ENCODE data around the gene NFIC.

Gene NFIC

GRCh38 chr19:3343619-3344502 lies 22.5 kb upstream of the NFIC start:
- no peaks in the 10 kb centered on the region for H3K9me2 ChIP-seq (replicated peaks; ENCODE audit: low read depth, low read length)
- no peaks in the 10 kb centered on the region for H3K79me2 ChIP-seq (ENCODE audit: insufficient read depth, low read length)
- no peak overlapping the region for H3K9ac ChIP-seq (ENCODE audit: low read depth, low read length, poor library complexity, severe bottlenecking)
- no peaks in the 10 kb centered on the region for H4K20me1 ChIP-seq (ENCODE audit: insufficient read depth, low read length, poor library complexity, severe bottlenecking)
- TF ChIP-seq CTCF (conservative IDR thresholded peaks at IDR 0.05; ENCODE audit: low read length) = 0 out of 2 replicates have a peak, but pooled peaks have one; percentile 11
- TF ChIP-seq EZH2phosphoT487 (IDR thresholded peaks at IDR 0.05; ENCODE audit: borderline replicate concordance) = no peak
- 0 out of 2 replicates have a peak overlapping the region, but pooled peaks have one; percentile 1 for H2AFZ ChIP-seq (ENCODE audit: low read length)
- H3K36me3 ChIP-seq (ENCODE audit: insufficient read depth, low read length) = no peaks in the 10 kb centered on the region
- H3K4me3 ChIP-seq (ENCODE audit: low read length, poor library complexity, severe bottlenecking) = peak overlapping the region; percentile 69
- peaks cover 13% of the 10 kb centered on the region for H3K4me1 ChIP-seq (ENCODE audit: insufficient read depth, low read length, poor library complexity, severe bottlenecking)
- no peaks in the 10 kb centered on the region for H3K27me3 ChIP-seq (ENCODE audit: insufficient read depth, low read length, poor library complexity, severe bottlenecking)
- H3K9me3 ChIP-seq (ENCODE audit: insufficient read depth, low read depth, low read length) = no peaks in the 10 kb centered on the region
- peak overlapping the region; percentile 45 for H3K4me2 ChIP-seq (ENCODE audit: low read depth, low read length, poor library complexity, severe bottlenecking)
- H3F3A ChIP-seq (ENCODE audit: low read depth) = no peaks in the 10 kb centered on the region

DNA sequence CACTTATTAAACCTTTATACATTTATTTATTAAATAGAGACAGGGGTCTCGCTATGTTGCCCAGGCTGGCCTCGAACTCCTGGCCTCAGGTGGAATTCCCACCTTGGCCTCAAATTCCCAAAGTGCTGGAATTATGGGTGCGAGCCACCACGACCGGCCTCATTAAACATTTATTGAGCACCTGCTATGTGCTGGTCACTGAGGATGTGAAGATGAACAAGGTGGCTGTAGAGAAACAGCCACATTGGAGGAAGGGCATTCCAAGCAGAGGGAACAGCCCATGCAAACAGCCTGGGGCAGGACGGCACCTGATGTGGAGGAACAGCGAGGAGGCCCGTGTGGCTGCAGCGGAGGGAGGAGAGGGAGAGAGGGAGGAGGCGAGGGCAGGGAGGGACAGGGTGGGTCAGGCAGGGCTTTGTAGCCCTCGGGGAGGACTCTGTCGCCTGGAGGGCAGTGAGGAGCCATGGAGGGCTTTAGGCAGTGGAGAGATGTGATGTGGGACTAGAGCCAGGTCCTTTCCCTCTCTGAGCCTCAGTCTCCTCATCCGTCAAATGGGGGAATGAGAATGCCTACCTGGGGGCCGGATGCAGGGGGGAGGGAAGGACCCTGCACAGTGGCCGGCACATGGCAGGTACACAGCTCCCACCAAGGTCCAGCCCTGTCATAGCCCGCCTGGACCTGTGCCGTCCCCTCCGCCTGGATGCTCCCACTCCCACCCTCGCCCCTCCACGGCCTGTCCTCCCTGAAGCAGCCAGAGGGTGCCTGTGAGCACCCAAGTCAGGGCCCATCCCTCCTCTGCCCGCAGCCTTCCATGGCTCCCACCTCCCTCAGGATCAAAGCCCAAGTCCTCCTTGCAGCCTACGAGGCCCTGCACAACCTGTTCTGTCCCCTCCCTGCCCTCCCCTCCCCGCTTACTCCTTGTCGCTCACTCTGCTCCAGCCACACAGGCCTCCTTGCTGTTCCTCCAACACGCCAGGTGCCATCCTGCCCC lies 21.5 kb upstream of the NFIC start:
- H3K4me1 ChIP-seq (ENCODE audit: insufficient read depth, low read length, poor library complexity, severe bottlenecking) = peaks cover 6% of the 10 kb centered on the region
- no peak overlapping the region for H3K4me3 ChIP-seq (ENCODE audit: low read length, poor library complexity, severe bottlenecking)
- H3K9ac ChIP-seq (ENCODE audit: low read depth, low read length, poor library complexity, severe bottlenecking) = no peak overlapping the region
- TF ChIP-seq EZH2phosphoT487 (IDR thresholded peaks at IDR 0.05; ENCODE audit: borderline replicate concordance) (no peak), CTCF (conservative IDR thresholded peaks at IDR 0.05; ENCODE audit: low read length) (no peak)
- H3K27me3 ChIP-seq (ENCODE audit: insufficient read depth, low read length, poor library complexity, severe bottlenecking) = no peaks in the 10 kb centered on the region
- H2AFZ ChIP-seq (ENCODE audit: low read length) = no peak overlapping the region
- H3K79me2 ChIP-seq (ENCODE audit: insufficient read depth, low read length) = no peaks in the 10 kb centered on the region
- no peaks in the 10 kb centered on the region for H4K20me1 ChIP-seq (ENCODE audit: insufficient read depth, low read length, poor library complexity, severe bottlenecking)
- H3K4me2 ChIP-seq (ENCODE audit: low read depth, low read length, poor library complexity, severe bottlenecking) = peak overlapping the region; percentile 45
- H3F3A ChIP-seq (ENCODE audit: low read depth) = no peaks in the 10 kb centered on the region
- H3K9me2 ChIP-seq (replicated peaks; ENCODE audit: low read depth, low read length) = no peaks in the 10 kb centered on the region
- H3K9me3 ChIP-seq (ENCODE audit: insufficient read depth, low read depth, low read length) = no peaks in the 10 kb centered on the region
- H3K36me3 ChIP-seq (ENCODE audit: insufficient read depth, low read length) = no peaks in the 10 kb centered on the region

DNA sequence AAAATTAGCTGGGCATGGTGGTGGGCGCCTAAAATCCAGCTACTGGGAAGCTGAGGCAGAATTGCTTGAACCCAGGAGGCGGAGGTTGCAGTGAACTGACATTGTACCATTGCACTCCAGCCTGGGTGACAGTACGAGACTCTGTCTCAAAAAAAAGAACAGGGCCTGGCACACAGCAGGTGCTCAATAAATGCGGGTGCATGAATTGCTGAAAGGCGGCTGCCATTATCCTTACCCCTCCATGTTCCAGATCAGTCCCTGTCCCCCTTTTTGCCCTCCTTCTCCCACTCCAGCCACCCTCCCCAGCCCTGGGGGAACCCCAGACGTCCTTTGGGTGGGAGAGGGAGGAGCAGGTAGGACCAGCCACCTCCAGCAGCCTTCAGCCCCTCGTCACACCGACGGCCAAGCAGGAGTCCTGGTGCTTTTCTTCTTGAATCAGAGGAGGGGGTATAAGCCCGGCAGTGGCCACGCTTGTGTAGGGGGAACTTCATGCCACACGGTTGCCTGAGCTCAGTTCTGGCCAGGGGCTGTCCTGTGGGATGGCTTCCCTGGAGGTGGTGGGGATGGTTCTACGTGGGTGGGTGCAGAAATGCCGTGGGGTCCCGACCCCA lies 20.4 kb upstream of the NFIC start:
- Histone ChIP-seq H3K4me2 (ENCODE audit: low read depth, low read length, poor library complexity, severe bottlenecking) (no peak overlapping the region), H3K9ac (ENCODE audit: low read depth, low read length, poor library complexity, severe bottlenecking) (no peak overlapping the region), H2AFZ (ENCODE audit: low read length) (no peak overlapping the region), H3K4me1 (ENCODE audit: insufficient read depth, low read length, poor library complexity, severe bottlenecking) (peaks cover 5% of the 10 kb centered on the region), H4K20me1 (ENCODE audit: insufficient read depth, low read length, poor library complexity, severe bottlenecking) (no peaks in the 10 kb centered on the region), H3K9me2 (replicated peaks; ENCODE audit: low read depth, low read length) (no peaks in the 10 kb centered on the region), H3K36me3 (ENCODE audit: insufficient read depth, low read length) (no peaks in the 10 kb centered on the region), H3K4me3 (ENCODE audit: low read length, poor library complexity, severe bottlenecking) (no peak overlapping the region), H3K27me3 (ENCODE audit: insufficient read depth, low read length, poor library complexity, severe bottlenecking) (no peaks in the 10 kb centered on the region), H3F3A (ENCODE audit: low read depth) (no peaks in the 10 kb centered on the region), H3K79me2 (ENCODE audit: insufficient read depth, low read length) (no peaks in the 10 kb centered on the region), H3K9me3 (ENCODE audit: insufficient read depth, low read depth, low read length) (no peaks in the 10 kb centered on the region)
- no peak for TF ChIP-seq EZH2phosphoT487 (IDR thresholded peaks at IDR 0.05; ENCODE audit: borderline replicate concordance)
- TF ChIP-seq CTCF (conservative IDR thresholded peaks at IDR 0.05; ENCODE audit: low read length) = no peak

Data from Loucy (cell line).